HCEC 1CT (cell line): ENCODE measurements around the gene EPB42.
A peak's percentile ranks its signal among the peaks of the same experiment; 100 is the strongest.

Source experiments
- DNase-seq: peaks from one replicate; pipeline ENCODE4 v3.0.0-alpha.2; 2017

Gene EPB42

GRCh38 chr15:43220991-43221403 is at the start of gene EPB42:
Gene EPB42 (minus strand): TSS chr15:43221018. CDS start chr15:43220825, 193 bp downstream.
- no peak for DNase-seq

GRCh38 chr15:43270113-43270665 is 49.4 kb upstream of the EPB42 start:
- DNase-seq, result no peak

DNA sequence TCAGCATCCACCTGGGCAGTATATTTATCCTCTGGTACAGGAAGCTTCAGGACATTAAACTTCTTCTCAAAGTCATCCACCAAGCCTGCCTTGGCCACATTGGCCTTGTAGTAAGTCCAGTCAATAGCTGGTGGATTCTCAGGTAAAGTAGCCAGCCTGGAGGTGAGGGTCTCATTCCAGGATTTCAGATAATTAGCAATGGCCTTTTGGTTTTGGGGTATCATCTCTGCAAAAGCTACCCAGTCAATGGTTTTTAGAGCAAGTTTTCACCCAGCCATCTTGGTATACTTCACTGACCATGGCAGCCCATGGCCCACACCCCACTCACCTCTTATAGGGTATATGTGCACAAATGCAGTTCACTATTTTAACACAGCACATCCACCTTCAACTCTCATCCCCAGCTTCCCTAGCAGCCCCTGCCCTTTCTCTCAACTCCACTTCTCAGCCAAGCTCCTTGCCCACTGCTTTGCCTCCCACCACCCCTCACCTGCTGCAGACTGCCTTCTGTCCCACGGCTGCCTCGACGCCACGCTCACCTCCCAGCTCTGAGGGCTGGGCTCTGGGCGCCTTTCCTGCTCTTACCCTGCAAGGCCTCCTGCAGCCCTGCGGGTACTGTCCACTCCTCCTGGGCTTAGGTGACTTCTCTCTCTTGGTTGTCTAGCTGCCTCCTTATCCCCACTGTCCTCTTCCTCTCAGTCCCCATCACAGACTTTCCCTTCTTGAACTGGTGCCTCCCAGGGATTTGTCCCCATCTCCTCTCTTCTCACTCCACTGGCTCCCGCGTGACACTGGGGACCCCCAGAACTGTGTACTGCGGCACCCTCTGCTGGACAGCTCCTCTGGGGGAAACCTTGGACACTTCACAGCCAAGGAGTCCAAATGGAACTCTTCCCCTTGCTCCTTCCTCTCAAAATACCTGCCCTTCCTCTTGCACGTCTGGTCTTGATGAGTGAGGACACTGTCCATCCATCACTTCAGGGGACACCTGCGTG is 47.6 kb upstream of the EPB42 start:
- DNase-seq, result no peak

GRCh38 chr15:43267439-43267838 is 46.6 kb upstream of the EPB42 start:
- DNase-seq, result no peak

DNA sequence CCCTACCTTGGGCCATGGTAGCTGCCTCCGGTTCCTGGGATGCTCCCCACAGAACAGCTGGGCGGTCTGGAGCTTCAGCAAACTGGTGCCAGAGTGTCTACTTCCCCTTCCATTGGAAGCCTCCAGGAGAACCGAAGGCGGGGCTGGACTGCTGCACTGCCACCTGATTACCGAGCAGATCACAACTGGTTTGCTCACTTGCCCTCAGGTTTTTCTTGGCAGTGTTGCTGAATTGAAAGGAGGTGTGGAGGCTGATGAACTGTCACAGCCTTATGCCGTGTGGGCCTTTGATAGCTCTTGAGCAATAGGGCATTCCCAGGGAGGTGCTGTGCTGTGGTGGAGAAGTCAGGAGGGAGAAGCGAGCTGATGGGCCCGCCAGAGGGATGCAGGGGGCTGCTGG is 46.0 kb upstream of the EPB42 start, which contains the start of gene TGM5:
TGM5 (minus strand) TSS at position 95 of the 400 bp plus-strand sequence; CDS start at position 16, 79 bp downstream.
- no peak for DNase-seq

GRCh38 chr15:43266386-43266785 is 45.6 kb upstream of the EPB42 start:
- no peak for DNase-seq

- no peak for DNase-seq
These were observed 39.3 kb upstream of the EPB42 start for GRCh38 chr15:43260011-43260615.

DNA sequence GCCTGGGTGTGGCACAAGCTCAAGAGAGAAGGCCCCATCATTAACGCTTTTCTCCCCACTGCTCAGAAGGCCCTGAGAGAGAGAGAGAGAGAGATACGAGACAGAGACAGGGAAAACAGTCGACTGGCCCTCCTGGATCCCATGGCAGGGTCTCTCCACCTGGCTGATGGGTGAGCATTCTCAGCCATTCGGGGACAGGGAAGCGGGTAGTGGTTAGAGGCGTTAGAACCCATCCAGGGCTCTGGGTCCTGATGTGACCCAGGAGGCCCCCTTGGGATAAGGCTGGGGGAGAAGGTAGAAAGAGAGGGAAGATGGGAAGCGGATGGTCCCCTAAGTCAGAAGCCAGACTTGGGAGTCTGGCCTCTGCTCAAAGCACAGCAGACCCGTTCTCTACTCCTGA is 38.0 kb upstream of the EPB42 start:
- no peak for DNase-seq

DNA sequence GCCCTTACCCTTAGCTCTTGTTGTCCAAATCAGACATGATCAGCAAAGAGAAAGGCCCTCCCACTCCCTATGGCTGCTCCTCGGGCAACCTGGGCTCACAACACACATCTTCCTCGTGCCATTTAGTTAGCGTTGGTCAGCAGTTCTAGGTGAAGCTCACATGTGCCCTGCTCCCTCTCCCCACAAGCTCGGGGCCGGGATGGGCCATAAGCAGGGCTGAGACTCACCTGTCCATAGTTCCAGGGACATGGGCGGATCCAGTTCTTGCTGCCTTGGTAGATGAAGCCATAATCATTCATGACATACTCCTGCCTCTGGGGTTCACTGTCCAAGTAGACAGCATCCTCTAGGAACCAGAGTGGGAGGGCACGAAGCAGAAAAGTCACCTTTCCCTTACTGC is 35.5 kb upstream of the EPB42 start:
- DNase-seq, result no peak

GRCh38 chr15:43255376-43255775 is 34.6 kb upstream of the EPB42 start:
- DNase-seq, result no peak

DNA sequence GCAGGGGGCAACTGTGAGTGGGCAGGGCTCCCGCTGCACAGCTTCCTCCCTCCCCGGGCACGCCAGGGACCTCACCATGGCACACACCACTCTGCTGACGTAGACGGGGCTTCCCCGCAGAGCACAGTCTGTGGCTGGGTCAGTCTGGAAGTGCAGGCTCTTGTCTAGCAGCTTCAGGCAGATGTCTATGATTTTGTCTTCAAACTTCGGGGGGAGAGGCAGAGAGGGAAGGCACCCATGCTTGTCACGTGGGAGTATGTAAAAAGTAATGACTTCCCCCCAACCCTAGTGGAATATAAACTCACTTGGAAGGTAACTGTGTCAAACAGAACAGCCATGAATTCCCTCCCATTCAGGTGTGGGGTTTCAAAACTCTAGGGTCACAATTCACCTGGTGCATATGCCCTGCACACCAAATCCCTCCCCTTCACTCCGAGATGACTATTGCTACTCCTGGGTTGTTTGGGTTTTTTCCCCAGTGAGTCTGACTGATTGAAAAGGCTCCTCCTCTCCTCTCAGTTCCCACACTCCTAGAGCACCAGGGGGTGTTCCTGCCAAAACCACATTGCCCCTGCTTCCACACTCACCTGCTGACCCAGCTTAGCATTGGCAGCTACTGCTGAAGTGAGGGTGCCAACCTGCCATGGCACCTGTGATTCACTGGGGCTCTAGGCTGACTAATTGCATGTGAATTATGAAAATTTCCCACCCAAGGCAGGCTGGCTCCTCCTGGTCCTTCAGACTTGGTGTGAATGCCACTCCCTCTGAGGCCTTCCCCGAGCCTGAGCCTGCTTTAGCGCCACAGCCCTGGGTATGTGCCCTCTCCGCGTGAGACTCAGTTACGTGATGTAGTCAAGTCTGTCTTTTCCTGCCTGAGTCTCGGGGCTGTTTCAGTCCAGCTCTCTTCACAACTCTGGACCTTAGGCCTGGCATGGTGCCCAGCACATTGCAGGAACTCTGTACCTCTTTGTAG is 32.9 kb upstream of the EPB42 start:
- DNase-seq, result no peak

GRCh38 chr15:43251871-43252250 is 31.0 kb upstream of the EPB42 start:
- no peak for DNase-seq

GRCh38 chr15:43251185-43251870 is 30.5 kb upstream of the EPB42 start:
- DNase-seq, result no peak

DNA sequence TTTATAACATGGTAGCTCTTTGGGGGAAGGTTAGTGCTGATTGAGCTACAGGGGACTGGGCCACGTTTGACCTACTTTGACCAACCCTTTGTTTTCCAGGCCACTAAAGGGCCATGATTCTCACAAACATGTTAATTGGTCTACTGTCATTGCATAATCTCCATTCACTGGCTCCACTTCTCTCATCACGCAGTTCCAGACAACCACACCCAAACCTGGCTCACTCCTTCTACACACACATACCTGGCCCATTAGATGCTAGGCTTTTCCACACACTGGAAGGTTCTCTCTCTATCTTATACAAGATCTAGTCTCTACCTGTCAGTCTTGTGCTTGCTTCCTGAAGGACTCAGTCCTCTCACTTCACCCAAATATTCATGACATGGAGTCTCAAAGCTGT is 30.0 kb upstream of the EPB42 start:
- no peak for DNase-seq

DNA sequence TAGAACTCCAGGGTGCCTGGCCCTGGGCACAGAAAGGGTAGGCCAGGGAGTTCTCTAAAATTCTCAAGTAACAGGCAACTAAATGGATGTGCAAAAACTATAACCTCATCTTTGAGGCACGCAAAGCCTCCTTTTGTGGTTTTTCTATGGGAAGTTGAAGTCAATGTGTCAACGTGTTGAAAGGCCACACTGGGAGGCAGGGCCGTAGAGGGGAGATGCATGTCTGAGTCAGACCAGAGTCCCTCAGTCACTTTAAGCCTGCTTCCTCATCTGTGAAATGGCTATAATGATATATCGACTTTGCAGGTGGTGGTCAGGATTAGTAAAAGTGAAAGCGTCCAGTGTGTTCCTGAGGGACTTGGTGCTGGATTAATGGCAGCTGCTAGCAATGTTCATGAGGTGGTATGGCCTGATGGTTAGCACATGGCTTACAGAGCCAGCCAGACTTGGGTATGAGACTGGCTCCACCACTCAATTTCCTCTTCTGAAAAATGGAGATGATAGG is 28.9 kb upstream of the EPB42 start:
- peak; percentile 64 for DNase-seq

GRCh38 chr15:43249236-43249635 is 28.4 kb upstream of the EPB42 start:
- DNase-seq, result no peak

DNA sequence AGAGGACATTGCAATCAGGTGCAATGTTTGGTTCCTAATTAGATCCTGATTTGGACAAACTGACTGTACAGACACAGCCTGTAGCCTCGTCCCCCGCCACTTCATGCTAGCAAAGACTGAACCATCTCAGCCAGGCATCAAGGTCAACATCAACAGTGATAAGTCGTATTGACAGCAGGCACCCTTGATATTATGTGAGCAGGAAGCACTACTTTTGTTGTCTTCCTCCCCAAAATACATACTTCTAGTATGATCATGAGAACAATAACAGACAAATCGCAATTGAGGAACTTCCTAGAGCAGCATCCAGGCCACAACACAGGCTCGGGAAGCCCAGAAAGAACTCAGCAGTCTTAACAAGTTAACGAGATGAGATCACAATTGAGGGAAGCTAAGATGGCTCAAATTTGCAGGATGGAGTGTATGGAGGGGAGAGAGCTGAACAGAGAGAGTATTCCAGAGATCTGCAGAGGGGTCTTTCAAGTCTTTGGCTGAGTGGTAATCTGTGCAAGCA is 25.5 kb upstream of the EPB42 start:
- no peak for DNase-seq

GRCh38 chr15:43244092-43244491 is 23.3 kb upstream of the EPB42 start:
- no peak for DNase-seq

DNA sequence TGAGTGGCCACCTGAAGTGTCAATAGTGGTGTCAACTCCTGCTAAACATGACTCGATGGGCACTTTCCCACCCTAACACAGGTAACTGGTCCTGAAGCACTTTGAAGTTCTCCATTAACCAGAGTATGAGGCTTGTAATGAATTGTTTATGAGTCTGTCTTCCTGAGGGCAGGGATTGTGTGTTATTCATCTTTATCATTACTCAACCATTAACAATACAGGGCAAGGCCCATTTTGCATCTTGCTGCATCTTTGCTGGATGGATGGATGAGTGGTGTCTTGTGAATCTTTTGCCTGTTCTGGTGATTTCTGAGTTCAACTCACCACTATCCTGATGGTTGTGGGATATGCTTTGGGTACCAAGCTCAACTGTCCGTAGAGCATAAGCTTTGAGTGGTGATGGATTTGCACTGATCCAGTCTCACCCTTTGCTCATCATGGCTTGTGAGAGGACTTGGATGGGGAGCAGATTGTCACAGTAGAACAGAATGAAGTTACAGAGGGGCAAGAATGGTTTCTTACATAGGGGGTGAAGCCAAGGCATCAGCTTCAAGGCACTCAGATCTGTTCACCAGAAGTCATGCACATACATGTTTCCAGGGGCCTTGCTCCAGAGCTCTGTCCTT is 22.3 kb upstream of the EPB42 start:
- DNase-seq, result no peak

GRCh38 chr15:43242616-43243015 is 21.8 kb upstream of the EPB42 start:
- no peak for DNase-seq

GRCh38 chr15:43241100-43241499 is 20.3 kb upstream of the EPB42 start:
- DNase-seq, result no peak
